NCI-H446 (cell line): ENCODE data around the gene POU4F2.
"Not testable (repeated sequence)": the region's sequence is repeated elsewhere in the genome, so short reads cannot be mapped to it uniquely, and the experiment has no call there.

ENCODE experiments used
- DNase-seq, 2 experiments: peaks; one replicate each; lab custom pipeline; 2025; lab: John Stamatoyannopoulos, UW

Gene POU4F2

GRCh38 chr4:146654687-146655520 lies 16.2 kb downstream of the POU4F2 start:
- DNase-seq: no peak

- DNase-seq: no peak
Measured at GRCh38 chr4:146655521-146655856, 16.8 kb downstream of the POU4F2 start.

- DNase-seq: no peak
Measured at GRCh38 chr4:146661367-146661766, 22.7 kb downstream of the POU4F2 start.

- not testable (repeated sequence) for DNase-seq
Measured at GRCh38 chr4:146663968-146664311, 25.2 kb downstream of the POU4F2 start.

GRCh38 chr4:146674829-146675570 lies 36.3 kb downstream of the POU4F2 start:
- DNase-seq: no peak
